HG03175 (cell line): ENCODE results near the gene MGMT.

Source experiments
- ATAC-seq: cut with Tn5 transposase; IDR thresholded peaks from one replicate; pipeline ENCODE4 v1.9.1; 2021; ENCODE audit warnings: mild to moderate bottlenecking, moderate library complexity; ENCODE audit not compliant: unreplicated experiment

MGMT gene

GRCh38 chr10:129755158-129755591 is 288.1 kb downstream of the MGMT start:
- ATAC-seq = no peak

- no peak for ATAC-seq
Observed at GRCh38 chr10:129755621-129756020, 288.6 kb downstream of the MGMT start.

- no peak for ATAC-seq
Observed at GRCh38 chr10:129756912-129757901, 290.2 kb downstream of the MGMT start.

- no peak for ATAC-seq
Observed at GRCh38 chr10:129758207-129759021, 291.4 kb downstream of the MGMT start.

- ATAC-seq = no peak
Observed at GRCh38 chr10:129759214-129760002, 292.4 kb downstream of the MGMT start.

- no peak for ATAC-seq
Observed at GRCh38 chr10:129760003-129760315, 292.9 kb downstream of the MGMT start.

- ATAC-seq = no peak
Observed at GRCh38 chr10:129760416-129760815, 293.4 kb downstream of the MGMT start.

- no peak for ATAC-seq
Observed at GRCh38 chr10:129761197-129761972, 294.3 kb downstream of the MGMT start.

- no peak for ATAC-seq
Observed at GRCh38 chr10:129761981-129762956, 295.2 kb downstream of the MGMT start.

- no peak for ATAC-seq
Observed at GRCh38 chr10:129764011-129764900, 297.2 kb downstream of the MGMT start.

GRCh38 chr10:129764901-129765663 is 298.0 kb downstream of the MGMT start:
- ATAC-seq = no peak

GRCh38 chr10:129765664-129766550 is 298.9 kb downstream of the MGMT start:
- no peak for ATAC-seq

- no peak for ATAC-seq
Observed at GRCh38 chr10:129766611-129767550, 299.8 kb downstream of the MGMT start.

- ATAC-seq = no peak
Observed at GRCh38 chr10:129767751-129768150, 300.7 kb downstream of the MGMT start.
